ENCODE data around the gene DNPH1.
A peak's percentile ranks its signal among the peaks of the same experiment; 100 is the strongest.

DNPH1 gene

GRCh38 chr6:43181942-43182860 lies 47.1 kb downstream of the DNPH1 start, which contains the start of gene CUL9 (continued):
- peak; percentile 88 for TF ChIP-seq SP2 (tag by site-specific recombination; IDR thresholded peaks at IDR 0.05)
- TF ChIP-seq ZFP3 (tag by site-specific recombination; IDR thresholded peaks at IDR 0.05; ENCODE audit: low read depth), result no peak
- TF ChIP-seq ZSCAN30 (tag by site-specific recombination; IDR thresholded peaks at IDR 0.05), result peak; percentile 79; the same call in 1 of the 2 replicates
- no peak for TF ChIP-seq ZNF155 (tag by site-specific recombination; IDR thresholded peaks at IDR 0.05)
- 0 out of 2 replicates have a peak, but pooled peaks have one; percentile 38 for TF ChIP-seq ZNF324 (tag by site-specific recombination; IDR thresholded peaks at IDR 0.05)
- TF ChIP-seq ZNF398 (tag by site-specific recombination; IDR thresholded peaks at IDR 0.05), result peak; percentile 72
- TF ChIP-seq KLF9 (tag by site-specific recombination; IDR thresholded peaks at IDR 0.05; ENCODE audit: low read depth), result peak; percentile 72
- TF ChIP-seq, protein P1, sequence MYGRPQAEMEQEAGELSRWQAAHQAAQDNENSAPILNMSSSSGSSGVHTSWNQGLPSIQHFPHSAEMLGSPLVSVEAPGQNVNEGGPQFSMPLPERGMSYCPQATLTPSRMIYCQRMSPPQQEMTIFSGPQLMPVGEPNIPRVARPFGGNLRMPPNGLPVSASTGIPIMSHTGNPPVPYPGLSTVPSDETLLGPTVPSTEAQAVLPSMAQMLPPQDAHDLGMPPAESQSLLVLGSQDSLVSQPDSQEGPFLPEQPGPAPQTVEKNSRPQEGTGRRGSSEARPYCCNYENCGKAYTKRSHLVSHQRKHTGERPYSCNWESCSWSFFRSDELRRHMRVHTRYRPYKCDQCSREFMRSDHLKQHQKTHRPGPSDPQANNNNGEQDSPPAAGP (tag by site-specific recombination; IDR thresholded peaks at IDR 0.05), result peak; percentile 46; the same call in 1 of the 2 replicates
- TF ChIP-seq, protein P2, sequence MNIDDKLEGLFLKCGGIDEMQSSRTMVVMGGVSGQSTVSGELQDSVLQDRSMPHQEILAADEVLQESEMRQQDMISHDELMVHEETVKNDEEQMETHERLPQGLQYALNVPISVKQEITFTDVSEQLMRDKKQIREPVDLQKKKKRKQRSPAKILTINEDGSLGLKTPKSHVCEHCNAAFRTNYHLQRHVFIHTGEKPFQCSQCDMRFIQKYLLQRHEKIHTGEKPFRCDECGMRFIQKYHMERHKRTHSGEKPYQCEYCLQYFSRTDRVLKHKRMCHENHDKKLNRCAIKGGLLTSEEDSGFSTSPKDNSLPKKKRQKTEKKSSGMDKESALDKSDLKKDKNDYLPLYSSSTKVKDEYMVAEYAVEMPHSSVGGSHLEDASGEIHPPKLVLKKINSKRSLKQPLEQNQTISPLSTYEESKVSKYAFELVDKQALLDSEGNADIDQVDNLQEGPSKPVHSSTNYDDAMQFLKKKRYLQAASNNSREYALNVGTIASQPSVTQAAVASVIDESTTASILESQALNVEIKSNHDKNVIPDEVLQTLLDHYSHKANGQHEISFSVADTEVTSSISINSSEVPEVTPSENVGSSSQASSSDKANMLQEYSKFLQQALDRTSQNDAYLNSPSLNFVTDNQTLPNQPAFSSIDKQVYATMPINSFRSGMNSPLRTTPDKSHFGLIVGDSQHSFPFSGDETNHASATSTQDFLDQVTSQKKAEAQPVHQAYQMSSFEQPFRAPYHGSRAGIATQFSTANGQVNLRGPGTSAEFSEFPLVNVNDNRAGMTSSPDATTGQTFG (tag by site-specific recombination; IDR thresholded peaks at IDR 0.05; ENCODE audit: borderline replicate concordance), result no peak
- 0 out of 2 replicates have a peak, but pooled peaks have one; percentile 24 for TF ChIP-seq ZNF610 (tag by site-specific recombination; IDR thresholded peaks at IDR 0.05; ENCODE audit: borderline replicate concordance)
- TF ChIP-seq ZXDB (tag by site-specific recombination; IDR thresholded peaks at IDR 0.05), result peak; percentile 86
- TF ChIP-seq ZNF561 (tag by site-specific recombination; IDR thresholded peaks at IDR 0.05; ENCODE audit: borderline replicate concordance), result peak; percentile 86; the same call in 1 of the 2 replicates
- peak; percentile 99 for TF ChIP-seq ZNF692 (tag by site-specific recombination; IDR thresholded peaks at IDR 0.05)
- peak; percentile 61 for TF ChIP-seq ZBTB17 (tag by site-specific recombination; IDR thresholded peaks at IDR 0.05)
- TF ChIP-seq KLF1 (tag by site-specific recombination; IDR thresholded peaks at IDR 0.05), result peak; percentile 31; the same call in 1 of the 2 replicates
- peak; percentile 73 for TF ChIP-seq ZNF76 (tag by site-specific recombination; IDR thresholded peaks at IDR 0.05; ENCODE audit: borderline replicate concordance, low read depth)
- no peak for TF ChIP-seq ZNF416 (tag by site-specific recombination; IDR thresholded peaks at IDR 0.05)
- TF ChIP-seq ZNF558 (tag by site-specific recombination; IDR thresholded peaks at IDR 0.05), result no peak
- TF ChIP-seq ZNF600 (tag by site-specific recombination; IDR thresholded peaks at IDR 0.05), result peak; percentile 94
- peak; percentile 71 for TF ChIP-seq ZNF423 (tag by site-specific recombination; IDR thresholded peaks at IDR 0.05)
- TF ChIP-seq, protein P3, sequence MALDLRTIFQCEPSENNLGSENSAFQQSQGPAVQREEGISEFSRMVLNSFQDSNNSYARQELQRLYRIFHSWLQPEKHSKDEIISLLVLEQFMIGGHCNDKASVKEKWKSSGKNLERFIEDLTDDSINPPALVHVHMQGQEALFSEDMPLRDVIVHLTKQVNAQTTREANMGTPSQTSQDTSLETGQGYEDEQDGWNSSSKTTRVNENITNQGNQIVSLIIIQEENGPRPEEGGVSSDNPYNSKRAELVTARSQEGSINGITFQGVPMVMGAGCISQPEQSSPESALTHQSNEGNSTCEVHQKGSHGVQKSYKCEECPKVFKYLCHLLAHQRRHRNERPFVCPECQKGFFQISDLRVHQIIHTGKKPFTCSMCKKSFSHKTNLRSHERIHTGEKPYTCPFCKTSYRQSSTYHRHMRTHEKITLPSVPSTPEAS (tag by site-specific recombination; IDR thresholded peaks at IDR 0.05), result peak; percentile 13; the same call in 1 of the 2 replicates

Measured in HEK293 (cell line).